H1 (cell line): ENCODE measurements around the gene TARP.
A peak's percentile ranks its signal among the peaks of the same experiment; 100 is the strongest.

ENCODE experiments used
- CTCF ChIA-PET: fragments of 300-600 bp; sonication (Branson Sonifier 250); formaldehyde crosslinking; loops from one replicate; lab custom pipeline; 2021; ENCODE audit not compliant: partially characterized antibody; lab: Charles Lee
- POLR2A ChIA-PET: fragments of 300-600 bp; sonication (Branson Sonifier 250); formaldehyde crosslinking; loops from one replicate; lab custom pipeline; 2021; ENCODE audit warnings: inconsistent platforms; ENCODE audit not compliant: partially characterized antibody; lab: Charles Lee
- DNase-seq, 2 experiments: peaks; one replicate each; pipeline versions ENCODE4 v3.0.0 to v3.0.0-alpha.2; 2010 to 2022; ENCODE audit warnings: low spot score in 2 of 2, low read depth in 1 of 2, mixed read lengths in 1 of 2
- FAIRE-seq: peaks from 2 replicates; lab custom pipeline; 2011; peaks lifted over from hg19 to GRCh38; lab: Jason Lieb, UNC
- H2AFZ ChIP-seq: 2 replicates; pipeline ENCODE4 v1.8.1; 2012; ENCODE audit warnings: low read length, inconsistent platforms
- H2AK5ac ChIP-seq: 2 replicates; pipeline ENCODE4 v1.6.1; 2013; ENCODE audit warnings: low read depth, low read length
- H2BK120ac ChIP-seq: replicated peaks from 2 replicates; pipeline ENCODE3; 2013; ENCODE audit warnings: low read depth, low read length, inconsistent platforms
- H2BK12ac ChIP-seq: 2 replicates; pipeline ENCODE4 v1.6.1; 2013; ENCODE audit warnings: low read depth, low read length
- H2BK15ac ChIP-seq: 2 replicates; pipeline ENCODE4 v1.6.1; 2013; ENCODE audit warnings: low read length
- H2BK20ac ChIP-seq: 2 replicates; pipeline ENCODE4 v1.6.1; 2013; ENCODE audit warnings: low read length
- H2BK5ac ChIP-seq: 2 replicates; pipeline ENCODE4 v1.6.1; 2013; ENCODE audit warnings: low read depth, low read length
- H3K14ac ChIP-seq: 2 replicates; pipeline ENCODE4 v1.6.1; 2013; ENCODE audit warnings: inconsistent platforms; ENCODE audit not compliant: insufficient read length
- H3K18ac ChIP-seq: 2 replicates; pipeline ENCODE4 v1.6.1; 2013; ENCODE audit warnings: low read length; ENCODE audit errors: extremely low read depth
- H3K23ac ChIP-seq: 2 replicates; pipeline ENCODE4 v1.6.1; 2013; ENCODE audit warnings: inconsistent platforms; ENCODE audit not compliant: insufficient read length
- H3K23me2 ChIP-seq: 2 replicates; pipeline ENCODE4 v1.6.1; 2013; ENCODE audit warnings: low read depth, low read length
- H3K27ac ChIP-seq: 2 replicates; pipeline ENCODE4 v1.6.1; 2011; ENCODE audit warnings: low read depth, low read length, inconsistent platforms
- H3K27me3 ChIP-seq, 4 experiments: replicated peaks in 1 of 4; 1 replicate in 1 of 4; 2 replicates in 3 of 4; pipeline versions ENCODE4 v1.6.1 to v1.8.1; 2011 to 2013; ENCODE audit warnings: low read length in 3 of 4, mild to moderate bottlenecking in 3 of 4, inconsistent platforms in 2 of 4, mixed read lengths in 2 of 4, moderate library complexity in 1 of 4; ENCODE audit not compliant: control insufficient read depth in 3 of 4, insufficient read depth in 3 of 4; ENCODE audit errors: extremely low read depth in 1 of 4
- H3K36me3 ChIP-seq, 4 experiments: 2 replicates each; pipeline versions ENCODE4 v1.6.1 to v1.8.1; 2011 to 2013; ENCODE audit warnings: mild to moderate bottlenecking in 4 of 4, low read length in 3 of 4, moderate library complexity in 2 of 4, control low read depth in 1 of 4, inconsistent platforms in 1 of 4; ENCODE audit not compliant: insufficient read depth in 4 of 4, control insufficient read depth in 2 of 4
- H3K4ac ChIP-seq: replicated peaks from 2 replicates; pipeline ENCODE3; 2013; ENCODE audit warnings: low read length, low read depth, mixed read lengths, inconsistent platforms; ENCODE audit not compliant: insufficient read length
- H3K4me1 ChIP-seq, 4 experiments: replicated peaks in 1 of 4; 1 replicate in 1 of 4; 2 replicates in 3 of 4; pipeline versions ENCODE4 v1.6.1 to v1.8.1; 2011 to 2013; ENCODE audit warnings: low read length in 3 of 4, inconsistent platforms in 2 of 4, mixed read lengths in 1 of 4; ENCODE audit not compliant: insufficient read depth in 4 of 4, control insufficient read depth in 3 of 4
- H3K4me2 ChIP-seq, 2 experiments: 2 replicates each; pipeline versions ENCODE4 v1.6.1 to v1.8.1; 2011 to 2013; ENCODE audit warnings: low read depth in 2 of 2, low read length in 2 of 2, control low read depth in 1 of 2, inconsistent platforms in 1 of 2, mild to moderate bottlenecking in 1 of 2; ENCODE audit not compliant: insufficient read depth in 1 of 2
- H3K4me3 ChIP-seq, 4 experiments: fragments of 200-600, 300-600 bp in 1 of 4; sonication (generic), shearing (Covaris generic), sonication (Bioruptor Twin) in 1 of 4; 2 replicates each; pipeline versions ENCODE4 v1.5.1 to v1.8.1; 2011 to 2016; ENCODE audit warnings: low read length in 4 of 4, low read depth in 3 of 4, control low read depth in 2 of 4, inconsistent platforms in 2 of 4, mild to moderate bottlenecking in 2 of 4, mixed read lengths in 1 of 4, moderate library complexity in 1 of 4; ENCODE audit not compliant: insufficient read depth in 2 of 4; ENCODE audit errors: extremely low read depth in 1 of 4
- H3K56ac ChIP-seq: replicated peaks from 2 replicates; pipeline ENCODE3; 2013; ENCODE audit warnings: low read depth, mild to moderate bottlenecking, mixed read lengths, low read length, inconsistent platforms; ENCODE audit not compliant: insufficient read length
- H3K79me1 ChIP-seq: 2 replicates; pipeline ENCODE4 v1.6.1; 2013; ENCODE audit warnings: low read depth, low read length, control low read depth
- H3K79me2 ChIP-seq, 2 experiments: 2 replicates each; pipeline versions ENCODE4 v1.6.1 to v1.8.1; 2012 to 2013; ENCODE audit warnings: low read length in 2 of 2, mild to moderate bottlenecking in 2 of 2, inconsistent platforms in 1 of 2; ENCODE audit not compliant: insufficient read depth in 2 of 2, control insufficient read depth in 1 of 2
- H3K9ac ChIP-seq, 4 experiments: replicated peaks in 1 of 4; 1 replicate in 1 of 4; 2 replicates in 3 of 4; pipeline versions ENCODE4 v1.6.1 to v1.8.1; 2011 to 2013; ENCODE audit warnings: low read depth in 3 of 4, low read length in 3 of 4, control low read depth in 2 of 4, mild to moderate bottlenecking in 2 of 4, moderate library complexity in 2 of 4, inconsistent platforms in 1 of 4; ENCODE audit errors: extremely low read depth in 1 of 4
- H3K9me3 ChIP-seq, 2 experiments: 2 replicates each; pipeline versions ENCODE4 v1.6.1 to v1.8.1; 2012 to 2013; ENCODE audit warnings: mild to moderate bottlenecking in 2 of 2, moderate library complexity in 2 of 2, control low read depth in 1 of 2, inconsistent platforms in 1 of 2, low read depth in 1 of 2, low read length in 1 of 2, mixed read lengths in 1 of 2; ENCODE audit not compliant: insufficient read depth in 2 of 2
- H4K20me1 ChIP-seq, 2 experiments: replicated peaks in 1 of 2; 2 replicates each; pipeline versions ENCODE3 to v1.8.1; 2011 to 2013; ENCODE audit warnings: inconsistent platforms in 2 of 2, low read length in 2 of 2, mild to moderate bottlenecking in 1 of 2; ENCODE audit not compliant: insufficient read depth in 2 of 2, control insufficient read depth in 1 of 2
- H4K5ac ChIP-seq: 2 replicates; pipeline ENCODE4 v1.6.1; 2013; ENCODE audit warnings: low read length, low read depth, mixed read lengths, inconsistent platforms; ENCODE audit not compliant: insufficient read length
- H4K8ac ChIP-seq: 2 replicates; pipeline ENCODE4 v1.8.0; 2013; ENCODE audit warnings: mild to moderate bottlenecking, moderate library complexity, low read length, inconsistent platforms; ENCODE audit not compliant: insufficient read depth; ENCODE audit errors: extremely low read depth
- H4K91ac ChIP-seq: replicated peaks from 2 replicates; pipeline ENCODE3; 2013; ENCODE audit warnings: low read length, mixed read lengths, inconsistent platforms; ENCODE audit not compliant: insufficient read length
- JUN ChIP-seq: IDR thresholded peaks from 2 replicates; pipeline ENCODE4 v1.6.1; 2011; ENCODE audit warnings: low read depth, mild to moderate bottlenecking, improper control_type of control experiment, low read length
- JUND ChIP-seq: IDR thresholded peaks from 2 replicates; pipeline ENCODE4 v1.6.1; 2011; ENCODE audit warnings: mild to moderate bottlenecking, improper control_type of control experiment, low read length
- KDM1A ChIP-seq: fragments of 200-600, 300-600 bp; sonication (generic); IDR thresholded peaks from 2 replicates; pipeline ENCODE4 v1.7.1; 2016; ENCODE audit warnings: mild to moderate bottlenecking, low read length, borderline replicate concordance
- WGBS, 2 experiments: shearing (Covaris generic) in 1 of 2; methylation state at CpG; one replicate each; pipeline versions ENCODE4 v1.1.6 to v1.1.7; 2013 to 2015; ENCODE audit warnings: low lambda C conversion rate in 2 of 2, mixed read lengths in 2 of 2, inconsistent platforms in 1 of 2, low coverage in 1 of 2, missing lambda C conversion rate in 1 of 2; ENCODE audit not compliant: insufficient replicate concordance in 2 of 2, insufficient coverage in 1 of 2, insufficient read length in 1 of 2; ENCODE audit errors: extremely low coverage in 1 of 2, missing lambda C conversion rate in 1 of 2; 5-methylcytosine and 5-hydroxymethylcytosine counted together

TARP gene

DNA sequence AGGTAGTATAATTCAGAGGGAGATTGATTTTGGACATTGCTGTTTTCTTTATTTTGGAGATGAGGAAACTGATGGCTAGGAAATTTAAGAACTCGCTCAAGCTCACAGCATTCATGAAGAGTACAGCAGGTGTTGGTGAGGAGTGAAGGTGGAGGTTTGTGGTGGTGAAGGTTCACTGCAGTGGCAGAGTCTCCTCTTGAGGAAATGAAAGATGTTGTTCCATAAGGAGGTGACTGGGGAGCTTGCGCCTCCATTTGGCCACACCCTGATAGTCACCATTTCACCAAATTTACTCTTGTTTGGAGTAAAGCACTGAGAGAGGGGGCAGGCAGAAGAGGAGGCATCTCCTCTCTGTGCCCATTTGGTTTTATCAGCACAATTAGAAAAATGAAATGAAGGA lies 46.4 kb upstream of the TARP start:
- Histone ChIP-seq H4K5ac (no peak overlapping the region), H3K14ac (no peak overlapping the region), H2BK12ac (0 out of 2 replicates have a peak overlapping the region, but pooled peaks have one; percentile 6), H3K9ac (no peak overlapping the region), H3K18ac (no peak overlapping the region), H3K23me2 (no peaks in the 10 kb centered on the region), H3K4me2 (no peak overlapping the region), H2AK5ac (no peak overlapping the region), H2BK15ac (no peak overlapping the region), H3K36me3 (no peaks in the 10 kb centered on the region), H2BK5ac (no peak overlapping the region), H3K4me1 (peaks cover 0 to 4% (median under 1%) of the 10 kb centered on the region in 4 experiments; a peak in 2 of 7 replicates), H2BK120ac (no peak overlapping the region), H4K8ac (no peak overlapping the region), H3K4me3 (no peak overlapping the region), H3K4ac (no peak overlapping the region), H3K9me3 (no peaks in the 10 kb centered on the region), H2AFZ (peak overlapping the region; percentile 74), H3K27ac (no peak overlapping the region), H3K56ac (no peak overlapping the region), H3K79me1 (no peaks in the 10 kb centered on the region), H3K23ac (no peak overlapping the region), H3K27me3 (no peaks in the 10 kb centered on the region), H4K91ac (no peak overlapping the region), H4K20me1 (no peaks in the 10 kb centered on the region), H2BK20ac (no peak overlapping the region), H3K79me2 (no peaks in the 10 kb centered on the region)
- 58% methylated on average over 2 of the region's 2 CpGs; no CpG with 5 or more reads in 1 of the 2 experiments for WGBS, 2 experiments
- CTCF ChIA-PET: interaction anchor here (0.6 to 8.4 kb wide), 21 partner anchors 10 to 292 kb away, joined by 3 to 76 read pairs (median 6); partner anchors contain the start of gene TARP
- POLR2A ChIA-PET: interaction anchor here (0.8 to 1.5 kb wide), 2 partner anchors 11 to 19 kb away, joined by 3 to 5 read pairs; no protein-coding TSS in a partner anchor
- FAIRE-seq: no peak
- no peak for DNase-seq
- TF ChIP-seq KDM1A (no peak), JUN (no peak), JUND (no peak)
